ENCODE data around the gene WDR82. TPM values are rescaled to one million over a fixed set of nuclear protein-coding genes. Genes with fewer than 3 reads are reported as not detected.

Gene WDR82
- total and polyA plus RNA-seq, 2 experiments from 2014 or later = 25.2 to 71.8 TPM

GRCh38 chr3:52227117-52227516 is 51.3 kb downstream of the WDR82 start:
- no peak overlapping the region for H3K27ac Mint-ChIP-seq
- no peak for ATAC-seq

More at GRCh38 chr3:52227117-52227516, 51.3 kb downstream of the WDR82 start:
- Mint-ChIP-seq H3K9me3 (no peaks in the 10 kb centered on the region), H3K4me3 (no peak overlapping the region), H3K27me3 (ENCODE audit: insufficient read depth, low read depth, poor library complexity) (peaks cover 14% of the 10 kb centered on the region), H3K4me1 (peaks cover 7% of the 10 kb centered on the region), H3K36me3 (ENCODE audit: low read depth) (peaks cover 21% of the 10 kb centered on the region)
- Histone ChIP-seq H3K9me2 (ENCODE audit: insufficient read depth) (no peaks in the 10 kb centered on the region), H3K4me2 (no peak overlapping the region), H3K4me3 (no peak overlapping the region), H3F3A (replicated peaks; ENCODE audit: low read depth) (0 out of 2 replicates have a peak, but pooled peaks cover 2% of the 10 kb centered on the region), H3K27me3 (ENCODE audit: insufficient read depth) (no peaks in the 10 kb centered on the region), H2AFZ (no peak overlapping the region), H3K4me1 (ENCODE audit: insufficient read depth) (no peaks in the 10 kb centered on the region), H3K27ac (ENCODE audit: low read depth) (no peak overlapping the region), H4K20me1 (replicated peaks; ENCODE audit: insufficient read depth) (no peaks in the 10 kb centered on the region), H3K36me3 (ENCODE audit: insufficient read depth) (peaks cover 3% of the 10 kb centered on the region; the same call in 1 of the 2 replicates), H3K79me2 (replicated peaks; ENCODE audit: insufficient read depth) (no peaks in the 10 kb centered on the region)
- TF ChIP-seq CREB1 (CRISPR knock-in tag; IDR thresholded peaks at IDR 0.05; ENCODE audit: low read depth) (no peak), JUNB (IDR thresholded peaks at IDR 0.05; ENCODE audit: unreplicated experiment) (no peak), EZH2 (IDR thresholded peaks at IDR 0.05; ENCODE audit: low read depth, unreplicated experiment) (no peak)
- TF ChIP-seq, protein P1, sequence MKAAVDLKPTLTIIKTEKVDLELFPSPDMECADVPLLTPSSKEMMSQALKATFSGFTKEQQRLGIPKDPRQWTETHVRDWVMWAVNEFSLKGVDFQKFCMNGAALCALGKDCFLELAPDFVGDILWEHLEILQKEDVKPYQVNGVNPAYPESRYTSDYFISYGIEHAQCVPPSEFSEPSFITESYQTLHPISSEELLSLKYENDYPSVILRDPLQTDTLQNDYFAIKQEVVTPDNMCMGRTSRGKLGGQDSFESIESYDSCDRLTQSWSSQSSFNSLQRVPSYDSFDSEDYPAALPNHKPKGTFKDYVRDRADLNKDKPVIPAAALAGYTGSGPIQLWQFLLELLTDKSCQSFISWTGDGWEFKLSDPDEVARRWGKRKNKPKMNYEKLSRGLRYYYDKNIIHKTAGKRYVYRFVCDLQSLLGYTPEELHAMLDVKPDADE (IDR thresholded peaks at IDR 0.05) = no peak
- TF ChIP-seq, protein P2, sequence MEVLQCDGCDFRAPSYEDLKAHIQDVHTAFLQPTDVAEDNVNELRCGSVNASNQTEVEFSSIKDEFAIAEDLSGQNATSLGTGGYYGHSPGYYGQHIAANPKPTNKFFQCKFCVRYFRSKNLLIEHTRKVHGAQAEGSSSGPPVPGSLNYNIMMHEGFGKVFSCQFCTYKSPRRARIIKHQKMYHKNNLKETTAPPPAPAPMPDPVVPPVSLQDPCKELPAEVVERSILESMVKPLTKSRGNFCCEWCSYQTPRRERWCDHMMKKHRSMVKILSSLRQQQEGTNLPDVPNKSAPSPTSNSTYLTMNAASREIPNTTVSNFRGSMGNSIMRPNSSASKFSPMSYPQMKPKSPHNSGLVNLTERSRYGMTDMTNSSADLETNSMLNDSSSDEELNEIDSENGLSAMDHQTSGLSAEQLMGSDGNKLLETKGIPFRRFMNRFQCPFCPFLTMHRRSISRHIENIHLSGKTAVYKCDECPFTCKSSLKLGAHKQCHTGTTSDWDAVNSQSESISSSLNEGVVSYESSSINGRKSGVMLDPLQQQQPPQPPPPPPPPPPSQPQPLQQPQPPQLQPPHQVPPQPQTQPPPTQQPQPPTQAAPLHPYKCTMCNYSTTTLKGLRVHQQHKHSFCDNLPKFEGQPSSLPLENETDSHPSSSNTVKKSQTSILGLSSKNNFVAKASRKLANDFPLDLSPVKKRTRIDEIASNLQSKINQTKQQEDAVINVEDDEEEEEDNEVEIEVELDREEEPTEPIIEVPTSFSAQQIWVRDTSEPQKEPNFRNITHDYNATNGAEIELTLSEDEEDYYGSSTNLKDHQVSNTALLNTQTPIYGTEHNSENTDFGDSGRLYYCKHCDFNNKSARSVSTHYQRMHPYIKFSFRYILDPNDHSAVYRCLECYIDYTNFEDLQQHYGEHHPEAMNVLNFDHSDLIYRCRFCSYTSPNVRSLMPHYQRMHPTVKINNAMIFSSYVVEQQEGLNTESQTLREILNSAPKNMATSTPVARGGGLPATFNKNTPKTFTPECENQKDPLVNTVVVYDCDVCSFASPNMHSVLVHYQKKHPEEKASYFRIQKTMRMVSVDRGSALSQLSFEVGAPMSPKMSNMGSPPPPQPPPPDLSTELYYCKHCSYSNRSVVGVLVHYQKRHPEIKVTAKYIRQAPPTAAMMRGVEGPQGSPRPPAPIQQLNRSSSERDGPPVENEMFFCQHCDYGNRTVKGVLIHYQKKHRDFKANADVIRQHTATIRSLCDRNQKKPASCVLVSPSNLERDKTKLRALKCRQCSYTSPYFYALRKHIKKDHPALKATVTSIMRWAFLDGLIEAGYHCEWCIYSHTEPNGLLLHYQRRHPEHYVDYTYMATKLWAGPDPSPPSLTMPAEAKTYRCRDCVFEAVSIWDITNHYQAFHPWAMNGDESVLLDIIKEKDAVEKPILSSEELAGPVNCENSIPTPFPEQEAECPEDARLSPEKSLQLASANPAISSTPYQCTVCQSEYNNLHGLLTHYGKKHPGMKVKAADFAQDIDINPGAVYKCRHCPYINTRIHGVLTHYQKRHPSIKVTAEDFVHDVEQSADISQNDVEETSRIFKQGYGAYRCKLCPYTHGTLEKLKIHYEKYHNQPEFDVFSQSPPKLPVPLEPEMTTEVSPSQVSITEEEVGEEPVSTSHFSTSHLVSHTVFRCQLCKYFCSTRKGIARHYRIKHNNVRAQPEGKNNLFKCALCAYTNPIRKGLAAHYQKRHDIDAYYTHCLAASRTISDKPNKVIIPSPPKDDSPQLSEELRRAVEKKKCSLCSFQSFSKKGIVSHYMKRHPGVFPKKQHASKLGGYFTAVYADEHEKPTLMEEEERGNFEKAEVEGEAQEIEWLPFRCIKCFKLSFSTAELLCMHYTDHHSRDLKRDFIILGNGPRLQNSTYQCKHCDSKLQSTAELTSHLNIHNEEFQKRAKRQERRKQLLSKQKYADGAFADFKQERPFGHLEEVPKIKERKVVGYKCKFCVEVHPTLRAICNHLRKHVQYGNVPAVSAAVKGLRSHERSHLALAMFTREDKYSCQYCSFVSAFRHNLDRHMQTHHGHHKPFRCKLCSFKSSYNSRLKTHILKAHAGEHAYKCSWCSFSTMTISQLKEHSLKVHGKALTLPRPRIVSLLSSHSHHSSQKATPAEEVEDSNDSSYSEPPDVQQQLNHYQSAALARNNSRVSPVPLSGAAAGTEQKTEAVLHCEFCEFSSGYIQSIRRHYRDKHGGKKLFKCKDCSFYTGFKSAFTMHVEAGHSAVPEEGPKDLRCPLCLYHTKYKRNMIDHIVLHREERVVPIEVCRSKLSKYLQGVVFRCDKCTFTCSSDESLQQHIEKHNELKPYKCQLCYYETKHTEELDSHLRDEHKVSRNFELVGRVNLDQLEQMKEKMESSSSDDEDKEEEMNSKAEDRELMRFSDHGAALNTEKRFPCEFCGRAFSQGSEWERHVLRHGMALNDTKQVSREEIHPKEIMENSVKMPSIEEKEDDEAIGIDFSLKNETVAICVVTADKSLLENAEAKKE (CRISPR knock-in tag; IDR thresholded peaks at IDR 0.05) = no peak
- TF ChIP-seq, protein P3, sequence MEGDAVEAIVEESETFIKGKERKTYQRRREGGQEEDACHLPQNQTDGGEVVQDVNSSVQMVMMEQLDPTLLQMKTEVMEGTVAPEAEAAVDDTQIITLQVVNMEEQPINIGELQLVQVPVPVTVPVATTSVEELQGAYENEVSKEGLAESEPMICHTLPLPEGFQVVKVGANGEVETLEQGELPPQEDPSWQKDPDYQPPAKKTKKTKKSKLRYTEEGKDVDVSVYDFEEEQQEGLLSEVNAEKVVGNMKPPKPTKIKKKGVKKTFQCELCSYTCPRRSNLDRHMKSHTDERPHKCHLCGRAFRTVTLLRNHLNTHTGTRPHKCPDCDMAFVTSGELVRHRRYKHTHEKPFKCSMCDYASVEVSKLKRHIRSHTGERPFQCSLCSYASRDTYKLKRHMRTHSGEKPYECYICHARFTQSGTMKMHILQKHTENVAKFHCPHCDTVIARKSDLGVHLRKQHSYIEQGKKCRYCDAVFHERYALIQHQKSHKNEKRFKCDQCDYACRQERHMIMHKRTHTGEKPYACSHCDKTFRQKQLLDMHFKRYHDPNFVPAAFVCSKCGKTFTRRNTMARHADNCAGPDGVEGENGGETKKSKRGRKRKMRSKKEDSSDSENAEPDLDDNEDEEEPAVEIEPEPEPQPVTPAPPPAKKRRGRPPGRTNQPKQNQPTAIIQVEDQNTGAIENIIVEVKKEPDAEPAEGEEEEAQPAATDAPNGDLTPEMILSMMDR (conservative IDR thresholded peaks at IDR 0.05; ENCODE audit: low read depth in 2 of 2) = peak in 1 of 2 experiments; percentile 37; a peak in 3 of 4 replicates
- no peak for DNase-seq (ENCODE audit: low spot score)

Measured in GM23338 (cell line).